Epithelial cell of prostate (primary cell): ENCODE measurements around the gene PDSS2.
"Not testable (repeated sequence)": the region's sequence is repeated elsewhere in the genome, so short reads cannot be mapped to it uniquely, and the experiment has no call there.

Source experiments
- DNase-seq: peaks from one replicate; pipeline ENCODE4 v3.0.0-alpha.2; 2011; ENCODE audit warnings: low read depth, low spot score
- H3K27ac ChIP-seq: fragments of 450-650 bp; 2 replicates; pipeline ENCODE4 v1.5.1; 2017; ENCODE audit warnings: mild to moderate bottlenecking

PDSS2 gene

DNA sequence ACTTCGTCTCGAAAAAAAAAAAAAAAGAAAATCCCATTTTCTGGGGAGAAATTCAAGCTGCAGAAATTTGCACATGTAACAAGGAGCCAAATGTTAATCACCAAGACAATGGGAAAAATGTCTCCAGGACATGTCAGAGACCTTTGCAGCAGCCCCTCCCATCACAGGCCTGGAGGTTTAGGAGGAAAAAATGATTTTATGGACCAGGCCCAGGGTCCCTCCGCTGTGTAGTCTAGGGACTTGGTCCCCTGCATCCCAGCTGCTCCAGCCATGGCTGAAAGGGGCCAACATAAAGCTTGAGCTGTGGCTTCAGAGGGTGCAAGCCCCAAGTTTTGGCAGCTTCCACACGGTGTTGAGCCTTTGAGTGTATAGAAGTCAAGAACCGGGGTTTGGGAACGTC, 33.4 kb downstream of the PDSS2 start:
- not testable (repeated sequence) for DNase-seq

GRCh38 chr6:107423474-107423990, 35.8 kb downstream of the PDSS2 start:
- DNase-seq = no peak
- no peak overlapping the region for H3K27ac ChIP-seq

More for the DNA sequence above, 33.4 kb downstream of the PDSS2 start:
- H3K27ac ChIP-seq = not testable (repeated sequence)

DNA sequence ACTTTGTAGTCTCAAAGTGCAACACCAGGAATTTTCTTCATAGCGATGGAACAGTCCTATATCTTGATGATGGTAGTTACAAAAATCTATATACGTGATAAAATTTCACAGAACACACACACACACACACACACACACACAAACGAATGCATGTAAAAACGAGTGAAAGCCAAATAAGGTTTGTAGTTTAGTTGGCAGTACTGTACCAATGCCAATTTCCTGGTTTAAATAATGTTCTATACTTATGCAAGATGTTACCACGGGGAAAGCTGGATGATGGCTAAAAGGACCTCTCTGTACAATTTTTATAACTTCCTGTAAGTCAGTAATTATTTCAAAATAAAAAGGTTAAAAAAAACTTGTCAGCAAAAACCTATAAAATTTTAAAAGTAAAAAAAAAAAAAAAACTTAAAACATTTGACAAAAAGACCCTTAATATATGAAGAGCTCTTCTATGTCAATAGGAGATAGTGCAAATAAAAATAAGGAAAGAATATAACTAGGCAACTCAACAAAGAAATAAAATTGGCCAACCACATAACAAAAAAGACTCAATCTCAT, 37.6 kb downstream of the PDSS2 start:
- DNase-seq = no peak

DNA sequence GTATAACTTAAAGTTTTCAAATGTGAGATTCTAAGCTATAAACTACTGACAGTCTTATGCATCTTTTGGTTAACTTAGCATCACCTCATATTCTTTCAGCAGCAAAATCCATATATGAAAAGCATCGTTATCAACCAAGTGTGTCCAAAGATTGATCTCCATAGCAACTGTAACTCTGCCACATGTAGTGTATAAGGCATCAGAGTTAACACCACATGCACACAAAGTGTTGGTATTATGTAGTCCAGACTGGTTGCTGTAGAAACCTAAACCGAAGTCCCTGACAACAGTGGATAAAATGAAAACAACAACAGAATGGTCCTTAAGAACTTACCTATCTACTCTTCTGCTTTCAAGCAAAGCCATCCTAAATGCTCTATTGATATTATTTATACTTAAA, 39.6 kb downstream of the PDSS2 start:
- DNase-seq = no peak
- H3K27ac ChIP-seq = no peak overlapping the region

More for the DNA sequence above, 37.6 kb downstream of the PDSS2 start:
- H3K27ac ChIP-seq = no peak overlapping the region

DNA sequence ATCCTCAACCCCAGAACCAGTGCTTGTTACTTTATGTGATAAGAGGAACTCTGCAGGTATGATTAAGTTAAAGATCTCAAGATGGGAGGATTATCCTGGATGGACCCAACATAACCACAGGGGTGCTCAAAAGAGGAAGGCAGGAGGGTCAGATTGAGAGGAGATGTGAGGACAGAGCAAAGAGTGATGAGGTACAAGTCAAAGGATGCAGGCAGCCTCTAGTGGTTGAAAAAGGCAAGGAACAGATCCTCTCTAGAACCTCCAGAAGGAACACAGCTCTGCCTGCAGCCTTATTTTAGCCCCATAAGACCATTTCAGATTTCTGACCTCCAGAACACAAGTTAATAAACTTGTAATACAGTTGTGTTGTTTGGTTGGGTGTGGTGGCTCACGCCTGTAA, 41.2 kb downstream of the PDSS2 start:
- DNase-seq = no peak

DNA sequence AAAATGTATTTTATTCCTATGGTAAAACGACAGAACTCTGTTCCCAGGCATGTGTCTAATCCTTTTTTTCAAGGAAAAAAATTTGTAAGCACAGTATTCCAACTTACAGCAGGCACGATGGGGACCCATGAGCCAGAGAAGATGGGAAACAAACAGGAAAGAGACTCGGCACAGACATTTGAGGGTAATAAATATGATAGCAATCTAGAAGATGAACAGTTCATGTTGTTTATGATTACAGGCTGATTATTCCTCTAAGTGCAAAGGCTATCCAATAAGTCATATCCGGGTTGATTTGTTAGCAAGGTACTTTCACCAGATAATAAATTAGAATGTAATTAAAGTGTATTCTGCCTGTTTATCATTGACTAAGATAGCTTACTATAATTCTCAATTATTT, 43.2 kb downstream of the PDSS2 start:
- no peak overlapping the region for H3K27ac ChIP-seq
- DNase-seq = no peak

More for the DNA sequence above, 41.2 kb downstream of the PDSS2 start:
- no peak overlapping the region for H3K27ac ChIP-seq

DNA sequence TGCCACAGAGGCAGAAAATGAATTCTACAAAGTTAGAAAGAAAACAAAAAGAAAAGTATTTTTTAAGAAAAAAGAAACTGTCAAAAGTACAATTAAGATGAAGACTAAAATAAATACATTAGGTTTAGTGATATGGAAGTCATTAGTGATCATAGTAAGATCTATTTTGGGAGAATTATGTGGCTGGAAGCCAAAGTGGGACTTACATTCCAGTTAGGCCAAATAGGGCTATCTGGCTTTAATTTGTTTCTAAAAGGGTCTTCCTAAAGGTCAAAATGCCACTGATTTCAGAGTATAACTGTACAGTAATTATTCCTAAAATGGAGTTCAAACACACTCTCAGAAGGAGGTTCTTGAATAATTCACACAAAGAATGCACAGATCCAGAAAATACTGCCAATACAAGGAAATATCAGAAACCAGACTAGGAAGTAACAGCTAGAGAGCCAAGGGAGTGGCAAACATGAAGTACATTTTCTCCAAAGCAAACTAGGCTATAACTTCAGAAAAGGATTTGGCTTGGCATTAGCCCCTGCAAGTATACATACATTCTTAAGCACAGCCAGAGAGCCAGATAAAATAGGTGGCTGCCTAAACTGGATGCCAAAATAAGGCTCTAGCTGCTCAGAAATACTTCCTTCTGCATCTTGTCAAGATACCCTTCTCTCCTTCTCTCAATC, 45.3 kb downstream of the PDSS2 start:
- H3K27ac ChIP-seq = no peak overlapping the region
- DNase-seq = no peak

- no peak for DNase-seq
- no peak overlapping the region for H3K27ac ChIP-seq
These were observed 48.2 kb downstream of the PDSS2 start for GRCh38 chr6:107411161-107411560.

- no peak for DNase-seq
- no peak overlapping the region for H3K27ac ChIP-seq
These were observed 49.4 kb downstream of the PDSS2 start for GRCh38 chr6:107409942-107410341.

DNA sequence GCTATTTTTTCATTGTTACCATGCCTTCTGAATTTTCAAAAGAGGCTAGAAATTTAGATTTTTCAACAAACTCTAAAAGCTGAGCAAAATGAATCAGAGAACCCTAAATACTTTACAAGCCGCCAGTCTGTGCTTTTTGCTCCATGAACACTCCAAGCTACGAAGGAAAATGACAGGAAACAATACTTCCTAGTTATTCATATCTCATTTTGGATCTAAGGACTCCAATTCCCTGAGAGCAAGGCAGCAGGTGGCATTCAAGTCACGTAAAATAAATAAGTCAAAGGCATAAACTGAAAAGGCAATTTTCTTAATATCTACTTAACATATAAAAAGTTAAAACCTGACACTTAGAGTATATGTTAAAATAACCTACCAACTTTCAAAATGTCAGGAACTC, 50.6 kb downstream of the PDSS2 start:
- H3K27ac ChIP-seq = no peak overlapping the region
- DNase-seq = no peak

GRCh38 chr6:107405002-107405401, 54.4 kb downstream of the PDSS2 start:
- H3K27ac ChIP-seq = no peak overlapping the region
- DNase-seq = no peak

- DNase-seq = no peak
- H3K27ac ChIP-seq = no peak overlapping the region
These were observed 56.8 kb downstream of the PDSS2 start for GRCh38 chr6:107402533-107402932.

GRCh38 chr6:107401573-107401972, 57.8 kb downstream of the PDSS2 start:
- no peak overlapping the region for H3K27ac ChIP-seq
- DNase-seq = no peak

- H3K27ac ChIP-seq = no peak overlapping the region
- no peak for DNase-seq
These were observed 58.7 kb downstream of the PDSS2 start for GRCh38 chr6:107400616-107401147.

DNA sequence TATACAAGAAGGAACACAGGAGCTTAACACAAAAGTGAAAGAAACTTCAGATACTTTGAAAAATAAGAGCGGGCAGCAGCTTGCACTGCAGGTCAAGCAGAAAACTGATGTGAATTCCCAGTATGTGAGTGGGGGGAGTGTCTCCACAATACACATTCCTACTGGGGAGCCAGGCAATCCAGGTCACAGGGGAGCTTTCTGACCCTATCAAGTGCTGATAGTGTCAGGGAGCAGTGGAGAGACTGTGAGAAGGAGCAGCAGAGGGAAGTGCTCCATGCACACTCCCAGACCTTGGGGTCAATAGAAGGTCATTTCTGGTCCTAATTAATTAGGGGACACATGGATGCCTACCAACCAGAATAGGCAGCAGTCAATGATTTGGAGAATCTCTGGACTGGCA, 59.4 kb downstream of the PDSS2 start:
- no peak overlapping the region for H3K27ac ChIP-seq
- DNase-seq = no peak

GRCh38 chr6:107398001-107398400, 61.4 kb downstream of the PDSS2 start:
- no peak overlapping the region for H3K27ac ChIP-seq
- DNase-seq = no peak

DNA sequence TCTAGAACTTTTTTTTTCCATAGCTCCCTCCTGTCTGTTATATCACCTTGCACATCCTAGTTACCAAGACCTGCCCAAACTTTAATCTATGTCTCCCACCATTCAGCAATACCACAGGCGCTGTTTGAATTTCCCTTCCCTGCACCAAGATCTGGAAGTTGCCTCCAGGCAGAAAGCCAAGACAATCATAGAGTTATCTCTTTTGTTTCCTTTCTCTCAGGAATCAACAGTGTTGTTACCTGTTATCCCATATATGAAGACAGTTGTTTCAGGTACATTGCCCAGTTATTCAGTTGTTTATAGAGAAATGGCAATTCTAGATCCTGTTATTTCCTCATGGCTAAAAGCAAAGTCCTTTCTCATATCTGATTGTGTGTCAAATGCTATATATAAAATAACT, 63.2 kb downstream of the PDSS2 start:
- DNase-seq = no peak

DNA sequence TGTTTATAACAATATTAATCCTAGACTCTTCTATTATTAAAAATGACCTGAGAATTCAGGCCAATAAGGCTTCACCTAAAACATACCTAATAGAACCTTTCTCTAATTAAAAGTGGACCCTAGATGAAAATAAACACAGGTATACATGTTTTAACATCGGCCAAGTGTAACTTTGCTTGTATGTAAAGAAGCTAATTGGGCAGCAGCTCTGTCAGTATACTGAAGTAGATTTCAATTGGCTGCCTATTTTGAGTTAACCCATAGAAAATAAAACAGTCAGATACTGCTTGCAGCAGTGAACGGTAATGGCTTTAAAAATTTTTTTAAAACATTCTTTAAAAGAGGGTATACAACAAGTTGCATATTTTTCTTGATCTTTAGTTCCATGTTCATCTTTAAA, 67.3 kb downstream of the PDSS2 start:
- no peak overlapping the region for H3K27ac ChIP-seq
- no peak for DNase-seq

More for the DNA sequence above, 63.2 kb downstream of the PDSS2 start:
- no peak overlapping the region for H3K27ac ChIP-seq

GRCh38 chr6:107390685-107391435, 68.5 kb downstream of the PDSS2 start:
- no peak for DNase-seq
- no peak overlapping the region for H3K27ac ChIP-seq

- DNase-seq = no peak
These were observed 69.3 kb downstream of the PDSS2 start for GRCh38 chr6:107390056-107390455.

GRCh38 chr6:107386904-107387303, 72.5 kb downstream of the PDSS2 start:
- no peak overlapping the region for H3K27ac ChIP-seq
- DNase-seq = no peak

More at GRCh38 chr6:107390056-107390455, 69.3 kb downstream of the PDSS2 start:
- no peak overlapping the region for H3K27ac ChIP-seq
